HG03045 (cell line): ENCODE data around the gene ORM2.
"Not testable (repeated sequence)": the region's sequence is repeated elsewhere in the genome, so short reads cannot be mapped to it uniquely, and the experiment has no call there.

Experiments
- ATAC-seq: cut with Tn5 transposase; IDR thresholded peaks from one replicate; pipeline ENCODE4 v1.9.1; 2021; ENCODE audit warnings: mild to moderate bottlenecking, moderate library complexity; ENCODE audit not compliant: unreplicated experiment

Gene ORM2

DNA sequence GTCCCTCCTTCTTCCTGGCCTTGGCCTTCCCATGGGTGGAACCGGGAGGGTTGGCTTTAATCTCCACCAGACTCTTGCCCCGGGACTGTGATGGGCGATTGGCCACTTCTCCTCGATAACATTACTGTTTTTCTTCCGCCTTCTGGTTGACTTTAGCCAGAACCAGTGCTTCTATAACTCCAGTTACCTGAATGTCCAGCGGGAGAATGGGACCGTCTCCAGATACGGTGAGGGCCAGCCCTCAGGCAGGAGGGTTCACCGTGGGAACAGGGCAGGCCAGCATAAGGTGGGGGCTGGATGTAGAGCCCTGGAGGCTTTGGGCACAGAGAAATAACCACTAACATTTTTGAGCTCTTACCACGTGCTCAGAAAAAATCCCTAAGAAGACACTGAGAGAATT lies 967 bp downstream of the ORM2 start:
- no peak for ATAC-seq

DNA sequence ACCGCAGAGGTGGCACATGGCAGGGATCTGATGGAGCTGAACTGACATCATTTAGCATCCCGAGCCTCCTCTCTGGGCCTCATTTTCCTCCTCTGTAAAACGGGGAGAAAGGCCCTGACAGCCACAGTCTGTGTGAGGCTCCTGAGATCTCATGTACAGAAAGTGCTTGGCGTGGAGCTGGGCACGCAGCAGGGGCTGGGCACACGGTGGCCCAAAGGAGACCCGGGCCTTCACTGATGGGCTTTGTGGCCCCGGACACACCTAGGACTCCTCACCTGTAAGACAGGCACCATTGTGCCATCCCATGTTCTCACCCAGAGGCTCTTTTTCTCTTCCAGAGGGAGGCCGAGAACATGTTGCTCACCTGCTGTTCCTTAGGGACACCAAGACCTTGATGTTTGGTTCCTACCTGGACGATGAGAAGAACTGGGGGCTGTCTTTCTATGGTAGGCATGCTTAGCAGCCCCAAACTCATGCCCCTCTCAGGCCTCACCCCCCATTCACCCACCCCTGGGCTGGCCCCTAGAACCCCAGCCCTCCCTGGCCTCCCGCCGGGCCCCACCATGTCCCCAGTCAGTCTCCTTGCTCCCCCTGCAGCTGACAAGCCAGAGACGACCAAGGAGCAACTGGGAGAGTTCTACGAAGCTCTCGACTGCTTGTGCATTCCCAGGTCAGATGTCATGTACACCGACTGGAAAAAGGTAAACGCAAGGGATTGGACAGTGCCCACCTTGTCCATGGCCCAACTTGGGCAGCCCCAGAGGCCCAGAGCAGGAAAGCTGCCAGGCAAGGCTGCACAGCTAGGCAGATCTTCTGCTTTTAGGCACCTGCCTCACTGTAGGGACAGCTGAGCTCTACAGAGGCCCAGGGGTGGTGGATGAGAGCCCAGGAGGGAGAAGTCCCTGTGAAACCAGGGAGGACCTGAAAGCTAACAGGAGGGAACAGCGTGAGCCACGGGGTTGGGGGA lies 1.8 kb downstream of the ORM2 start:
- ATAC-seq, result not testable (repeated sequence)

DNA sequence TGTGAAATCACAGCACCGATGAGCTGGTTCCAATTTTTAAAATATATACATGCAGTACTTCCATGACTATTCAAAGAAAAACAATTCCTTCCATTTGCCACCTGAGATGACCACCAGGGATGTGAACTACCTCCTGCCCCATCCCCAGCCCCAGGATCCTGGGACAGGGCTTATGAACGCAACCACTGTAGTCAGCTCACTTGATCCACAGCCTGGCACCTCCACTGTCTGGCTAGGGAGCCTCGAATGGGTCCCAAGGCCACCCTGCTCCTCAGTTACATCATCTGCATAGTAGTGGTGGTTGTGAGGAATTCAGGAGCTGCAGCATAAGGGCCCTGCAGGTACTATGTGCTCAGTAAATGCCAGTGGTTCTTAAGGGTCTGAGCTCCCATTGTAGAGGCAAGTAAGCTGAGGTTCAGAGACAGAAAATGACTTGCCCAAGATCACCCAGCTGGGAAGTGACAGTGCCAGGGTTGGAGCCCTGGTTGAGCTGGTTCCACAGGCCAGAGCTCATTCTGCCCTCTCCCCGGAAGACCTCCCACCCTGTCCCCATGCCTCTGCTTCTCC lies 2.9 kb downstream of the ORM2 start:
- ATAC-seq, result not testable (repeated sequence)

DNA sequence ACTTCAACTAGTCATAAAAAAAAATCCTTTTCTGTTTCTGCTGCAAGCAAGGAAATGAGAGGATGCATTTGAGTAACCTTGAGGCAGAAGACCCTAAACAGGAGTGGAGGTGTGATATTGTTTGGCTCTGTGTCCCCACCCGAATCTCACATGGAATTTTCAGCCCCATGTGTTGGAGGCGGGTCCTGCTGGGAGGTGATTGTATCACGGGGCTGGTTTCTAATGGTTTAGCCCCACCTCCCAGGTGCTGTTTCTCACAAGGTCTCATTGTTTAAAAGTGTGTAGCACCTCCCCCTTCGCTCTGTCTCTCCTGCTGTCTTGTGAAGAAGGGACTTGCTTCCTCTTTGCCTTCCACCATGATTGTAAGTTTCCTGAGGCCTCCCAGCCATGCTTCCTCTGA lies 4.0 kb downstream of the ORM2 start:
- not testable (repeated sequence) for ATAC-seq

DNA sequence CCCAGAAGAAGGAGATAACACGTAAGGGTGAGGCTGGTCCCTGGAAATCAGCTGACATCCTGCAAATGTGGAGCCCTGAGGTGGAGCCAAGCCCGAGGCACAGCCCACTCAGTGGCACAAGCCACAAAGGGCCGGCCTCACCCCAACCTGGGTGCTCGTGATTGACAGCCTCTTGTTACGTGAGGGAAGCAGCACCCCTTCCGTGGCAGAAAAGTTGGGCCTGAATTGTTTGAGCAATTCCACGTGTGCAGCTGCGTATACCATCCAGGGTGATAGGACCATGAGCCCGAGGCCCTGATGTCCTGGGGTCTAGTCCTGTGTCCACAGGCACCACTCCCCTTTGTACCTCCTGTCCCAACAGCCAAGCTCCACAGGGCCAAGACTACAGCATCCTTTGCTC lies 4.8 kb downstream of the ORM2 start:
- no peak for ATAC-seq

DNA sequence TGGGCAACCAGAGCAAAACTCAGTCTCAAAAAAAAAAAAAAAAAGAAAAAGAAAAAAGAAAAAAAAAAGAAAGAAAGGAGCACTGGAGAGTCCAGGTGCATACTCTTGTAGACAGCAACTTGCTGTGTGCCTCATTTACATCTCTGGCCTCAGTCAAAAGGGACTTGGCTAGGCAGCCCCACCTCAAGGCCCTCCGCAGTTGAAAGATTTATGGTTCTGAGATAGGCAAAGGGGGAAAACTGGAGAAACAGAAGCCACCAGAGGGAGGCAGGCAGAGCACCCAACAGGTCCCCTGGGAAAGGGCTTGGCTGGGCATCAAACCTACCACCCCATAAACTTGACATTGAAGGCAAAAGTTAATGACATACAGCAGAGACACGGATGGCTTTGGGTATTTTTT lies 6.1 kb downstream of the ORM2 start:
- no peak for ATAC-seq

DNA sequence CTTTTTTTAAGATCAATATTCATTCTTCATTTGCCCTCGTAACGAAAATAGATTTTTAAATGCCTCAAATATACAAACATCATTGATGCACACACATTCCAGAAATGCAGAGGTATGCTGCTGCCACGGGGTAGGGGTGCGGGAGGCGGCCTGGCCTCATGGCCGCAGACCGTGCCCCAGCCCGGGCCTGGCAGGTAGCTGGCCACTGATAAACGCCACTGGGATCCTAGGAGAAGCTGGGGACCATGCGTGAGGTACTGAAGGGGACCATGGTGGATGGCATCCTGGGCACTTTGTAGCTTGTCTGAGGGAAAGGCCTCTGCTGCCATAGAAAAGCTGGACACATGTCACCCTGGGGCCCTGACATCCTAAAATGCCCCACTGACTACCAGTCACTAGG lies 6.5 kb downstream of the ORM2 start:
- no peak for ATAC-seq

DNA sequence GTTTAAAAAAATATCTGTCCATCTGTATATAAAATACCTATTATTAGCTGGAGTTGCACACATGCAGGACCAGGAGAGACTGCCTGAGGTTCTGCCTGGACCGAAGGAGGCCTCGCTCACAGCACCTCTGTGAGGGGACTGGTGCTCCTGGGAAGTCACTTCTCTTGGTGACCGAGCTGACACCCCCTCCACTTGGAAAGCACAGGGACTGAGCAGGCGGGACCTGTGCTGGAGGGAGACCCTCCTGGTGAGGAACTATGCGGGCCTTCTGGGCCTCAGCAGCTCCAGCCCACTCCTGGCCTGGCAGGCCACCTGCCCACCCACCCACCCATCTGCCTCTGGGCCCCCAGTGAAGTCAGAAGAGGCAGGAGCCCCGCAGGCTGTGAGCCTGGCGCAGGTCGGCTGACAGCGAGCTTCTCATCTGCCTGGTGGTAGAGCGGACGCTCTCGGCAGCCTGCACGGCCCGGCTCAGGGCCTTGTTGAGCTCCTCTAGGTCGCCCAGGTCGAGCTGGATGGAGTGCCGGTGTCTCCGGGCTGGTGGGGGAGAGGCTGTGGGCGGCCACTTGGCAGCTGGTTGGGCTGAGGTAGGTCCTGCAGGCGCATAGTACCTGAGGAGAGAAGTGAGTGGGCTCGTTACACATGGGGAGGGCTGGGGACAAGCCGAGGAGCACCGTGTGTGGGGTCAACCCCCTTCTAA lies 7.2 kb downstream of the ORM2 start:
- no peak for ATAC-seq

DNA sequence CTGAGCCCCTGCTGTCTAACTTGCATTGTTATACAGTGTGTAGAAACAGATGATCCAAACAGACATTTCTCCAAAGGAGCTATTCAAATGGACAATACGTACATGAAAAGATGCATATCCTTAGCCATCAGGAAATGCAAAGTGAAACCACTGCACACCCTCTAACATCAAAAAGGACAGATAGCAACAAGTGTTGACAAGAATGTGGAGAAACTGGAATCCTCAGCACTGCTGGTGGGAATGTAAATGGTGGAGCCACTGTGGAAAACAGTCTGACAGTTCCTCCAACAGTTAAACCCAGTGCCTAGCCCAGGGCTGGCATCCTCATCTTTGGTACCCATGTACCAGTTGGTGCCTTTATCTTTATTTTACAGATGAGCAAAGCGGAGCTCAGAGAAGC lies 8.5 kb downstream of the ORM2 start:
- ATAC-seq, result no peak

DNA sequence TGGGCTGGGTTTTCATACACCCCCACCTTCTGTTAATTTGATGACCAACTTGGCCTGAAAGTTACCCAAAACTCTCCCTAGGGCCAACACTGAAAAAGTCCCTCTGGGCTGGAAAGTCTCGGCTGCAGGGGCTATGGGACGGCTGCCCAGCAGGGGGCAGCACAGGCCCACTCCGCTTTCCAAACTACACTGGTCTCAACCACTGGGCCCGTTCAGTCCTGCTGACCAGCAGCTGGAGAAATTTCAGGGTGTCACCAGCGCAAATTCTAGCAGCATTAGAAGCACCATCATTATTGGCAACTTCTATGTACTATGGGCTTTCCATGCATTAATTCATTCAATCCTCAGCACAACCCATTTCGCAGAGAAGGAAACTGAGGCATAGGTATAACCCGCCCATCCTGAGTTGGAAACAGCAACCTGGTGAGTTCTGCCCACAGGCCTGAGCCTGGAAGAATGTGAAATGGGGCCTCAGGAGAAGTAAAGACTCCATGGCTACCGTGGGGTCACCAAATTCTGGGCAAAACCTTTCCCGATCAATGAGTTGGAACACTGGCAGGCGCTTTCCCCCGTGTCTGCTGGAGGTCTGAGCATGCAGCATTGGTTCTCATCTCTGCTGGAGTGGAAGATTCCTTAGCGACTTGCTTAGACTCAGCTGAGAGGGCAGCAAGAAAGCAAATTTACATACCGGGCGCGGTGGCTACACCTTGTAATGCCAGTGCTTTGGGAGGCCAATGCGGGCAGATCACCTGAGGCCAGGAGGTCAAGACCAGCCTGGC lies 9.7 kb downstream of the ORM2 start:
- ATAC-seq, result no peak

DNA sequence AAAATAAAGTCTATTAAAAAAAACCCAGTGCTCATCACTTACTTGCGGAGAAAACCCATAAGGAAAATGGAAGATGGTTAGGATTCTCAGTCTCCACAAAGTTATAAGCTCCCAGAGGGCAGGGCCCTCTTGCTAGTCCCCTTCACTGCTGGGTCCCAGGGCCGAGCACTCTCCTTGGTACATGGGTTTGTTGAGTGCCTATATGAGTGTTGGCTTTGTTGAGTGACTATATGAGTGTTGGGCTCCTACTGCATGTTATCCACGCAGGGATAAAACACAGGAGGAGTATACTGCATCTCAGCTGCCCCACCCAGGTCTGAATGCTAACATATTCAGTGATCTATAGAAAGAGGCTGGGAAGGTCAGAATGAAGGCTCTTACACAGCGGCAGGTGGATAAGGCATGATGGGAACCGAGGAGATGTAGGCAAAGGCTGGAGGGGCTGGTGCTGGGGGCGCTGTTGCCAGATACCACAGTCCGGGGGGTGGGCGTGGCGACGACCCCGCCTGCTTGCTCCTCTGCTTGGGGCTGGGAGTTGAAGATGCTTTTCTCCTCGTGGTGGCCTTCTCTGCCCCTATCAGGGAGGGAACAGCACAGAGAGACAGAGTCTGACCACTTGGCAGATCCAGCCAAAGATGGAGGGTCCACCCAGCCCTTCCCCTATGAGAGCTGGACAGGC lies 11.6 kb downstream of the ORM2 start:
- no peak for ATAC-seq

DNA sequence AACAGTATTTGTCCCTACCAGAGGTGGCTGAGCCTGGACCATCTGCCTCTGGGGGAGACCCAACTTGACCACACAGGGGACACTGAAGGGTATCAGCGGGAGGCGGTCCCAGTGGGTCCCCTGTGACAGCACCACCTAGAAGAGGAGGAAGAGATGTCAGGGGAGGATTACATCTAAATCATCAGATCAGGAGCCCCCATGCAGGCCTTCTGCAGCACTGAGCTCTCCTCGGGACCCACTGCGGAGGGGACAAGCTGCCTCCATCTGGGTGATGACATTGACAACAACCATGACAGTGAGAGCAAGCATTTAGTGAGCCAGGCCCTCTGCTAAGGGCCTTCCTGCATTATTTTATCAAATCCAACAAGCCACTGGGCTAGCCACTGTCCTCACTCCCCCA lies 12.3 kb downstream of the ORM2 start:
- ATAC-seq, result no peak

DNA sequence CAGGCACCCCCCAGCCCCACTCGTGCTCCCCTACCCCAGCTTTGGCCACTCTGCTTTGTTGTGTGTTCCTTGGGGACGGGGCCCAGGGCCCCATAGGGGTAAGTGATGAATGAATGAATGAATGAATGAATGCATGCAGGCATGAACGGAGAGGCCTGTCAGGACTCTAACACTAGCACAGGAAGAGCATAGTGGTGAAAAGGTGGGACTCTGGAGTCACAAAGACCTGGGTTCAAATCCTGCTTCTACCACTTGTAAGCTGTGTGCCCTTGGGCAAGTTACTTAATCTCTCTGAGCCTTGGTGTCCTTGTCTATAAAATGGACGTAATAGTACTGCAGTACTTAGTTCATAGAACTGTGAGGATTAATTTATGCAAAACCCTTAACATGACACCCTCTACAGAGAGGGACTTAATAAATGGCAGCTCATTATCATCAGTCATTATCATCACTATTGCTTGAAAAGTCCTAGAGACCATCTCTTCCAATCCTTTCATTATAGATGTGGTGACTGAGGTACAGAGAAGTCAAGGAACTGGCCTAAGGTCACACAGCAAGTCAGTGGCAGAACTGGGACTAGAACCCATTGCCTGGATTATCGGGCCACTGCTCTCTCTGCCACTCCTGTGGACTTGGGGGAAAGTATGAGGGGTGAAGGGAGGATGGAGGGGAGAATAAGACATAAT lies 13.2 kb downstream of the ORM2 start:
- ATAC-seq, result no peak

DNA sequence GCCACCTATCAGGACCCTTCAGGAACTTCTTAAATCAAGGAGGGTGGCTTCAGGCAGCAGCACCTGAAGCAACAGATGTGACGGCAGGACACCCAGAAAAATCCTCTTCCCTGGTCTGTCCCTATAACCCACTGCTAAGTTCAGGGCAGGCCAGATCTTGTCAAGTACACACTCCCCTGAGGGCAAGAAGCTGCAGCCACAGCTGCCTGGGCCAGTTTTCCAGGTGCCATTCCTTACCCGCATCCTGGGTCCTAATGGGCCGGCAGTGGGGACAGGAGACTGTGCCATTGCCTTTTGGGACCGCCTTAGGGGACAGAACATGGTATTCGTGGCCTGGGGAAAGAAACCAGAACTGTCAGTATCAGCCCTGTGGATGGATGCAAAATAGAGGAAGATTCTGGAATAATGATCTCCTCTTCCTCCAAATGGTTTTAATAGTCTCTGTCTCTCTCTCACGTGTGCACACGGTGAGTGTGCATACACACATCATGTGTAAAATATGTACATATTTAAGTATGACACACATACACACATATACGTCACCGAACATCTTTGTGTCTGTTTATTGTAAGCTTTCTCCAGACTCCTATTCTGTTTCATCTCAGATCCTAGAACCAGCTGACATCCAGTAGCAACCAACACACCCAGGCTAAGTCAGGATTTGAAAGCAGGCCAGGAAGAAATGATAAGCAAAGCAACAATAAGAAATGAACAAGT lies 14.0 kb downstream of the ORM2 start:
- no peak for ATAC-seq

DNA sequence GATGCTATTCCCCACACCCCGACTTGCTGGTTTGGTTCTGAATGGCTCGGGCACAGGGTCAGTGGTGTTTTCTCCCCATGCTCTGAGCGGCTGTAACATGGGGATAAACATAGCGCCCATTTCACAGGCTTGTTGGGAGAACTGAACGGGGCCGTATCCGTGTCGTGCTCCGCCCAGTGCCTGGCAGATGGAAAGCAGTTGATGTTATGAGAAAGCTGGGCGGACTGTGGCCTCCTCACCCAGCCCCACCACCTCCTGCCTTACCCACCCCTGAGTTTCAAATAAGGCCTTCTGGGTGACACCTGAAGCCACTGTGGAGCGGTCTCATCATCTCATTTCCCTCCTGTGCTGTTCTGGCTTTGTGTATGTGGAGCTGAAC lies 14.5 kb downstream of the ORM2 start:
- no peak for ATAC-seq

DNA sequence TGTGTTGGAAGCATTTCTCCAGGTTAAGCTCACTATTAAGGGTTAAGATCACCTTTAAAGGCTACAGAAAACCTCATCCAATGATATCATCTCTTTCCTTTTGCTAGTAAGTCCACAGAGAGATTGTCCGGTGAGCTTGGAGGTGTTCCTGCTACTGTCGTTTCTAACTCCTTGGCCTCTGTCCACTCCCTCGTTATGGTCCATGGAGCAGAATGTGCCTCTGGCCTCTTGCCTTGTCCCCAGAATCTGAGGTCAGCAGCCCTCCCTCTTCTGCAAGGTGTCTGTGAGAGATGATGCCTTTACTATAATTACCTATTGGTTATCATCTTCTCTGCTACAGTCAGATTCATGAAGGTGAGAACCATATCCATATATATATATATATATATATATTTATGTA lies 15.0 kb downstream of the ORM2 start:
- ATAC-seq, result no peak

DNA sequence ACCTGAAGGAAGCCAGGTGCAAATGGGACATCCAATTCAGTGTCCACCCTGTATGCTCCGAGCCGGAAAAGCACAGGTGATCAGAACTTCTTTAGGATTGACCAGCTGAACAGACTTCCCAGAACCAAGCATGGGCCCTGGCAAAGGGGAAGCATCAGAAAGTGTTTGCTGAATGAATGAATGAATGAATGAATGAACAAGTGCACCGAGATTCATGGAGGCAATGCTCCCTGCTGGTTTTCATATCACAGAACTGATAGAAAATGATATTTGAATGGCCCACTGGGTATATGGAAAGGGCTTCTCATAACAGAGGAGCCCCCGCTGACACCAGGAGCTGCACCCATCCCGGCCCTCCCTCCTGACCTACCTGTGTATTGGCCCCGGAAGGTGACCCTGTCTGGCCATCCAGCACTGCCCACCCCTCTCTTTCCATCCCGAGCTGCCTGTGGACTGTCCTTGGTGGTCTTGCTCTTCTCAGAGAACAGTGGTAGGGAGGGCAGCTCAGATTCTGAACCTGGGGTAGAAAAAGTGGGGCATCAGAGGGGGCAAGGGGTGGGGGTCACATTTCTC lies 15.9 kb downstream of the ORM2 start:
- no peak for ATAC-seq

DNA sequence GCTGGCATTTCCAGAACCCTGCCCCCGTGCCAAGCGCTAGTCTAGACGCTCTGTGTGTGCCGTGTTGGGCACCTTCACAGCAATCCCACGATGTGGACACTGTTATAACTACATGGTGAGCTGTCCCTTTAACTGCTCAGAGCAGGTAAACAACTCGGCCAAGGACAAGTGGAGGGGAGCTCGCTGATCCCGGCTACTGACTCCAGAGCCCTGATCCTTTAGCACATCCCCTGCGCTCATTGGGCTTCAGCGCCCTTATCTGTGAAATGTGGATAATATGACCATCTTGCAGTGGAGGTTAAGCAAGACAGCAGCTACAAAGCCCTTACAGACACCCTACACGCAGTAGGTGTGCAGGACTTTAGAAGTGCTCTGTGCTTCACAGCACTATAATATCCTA lies 16.5 kb downstream of the ORM2 start:
- no peak for ATAC-seq

DNA sequence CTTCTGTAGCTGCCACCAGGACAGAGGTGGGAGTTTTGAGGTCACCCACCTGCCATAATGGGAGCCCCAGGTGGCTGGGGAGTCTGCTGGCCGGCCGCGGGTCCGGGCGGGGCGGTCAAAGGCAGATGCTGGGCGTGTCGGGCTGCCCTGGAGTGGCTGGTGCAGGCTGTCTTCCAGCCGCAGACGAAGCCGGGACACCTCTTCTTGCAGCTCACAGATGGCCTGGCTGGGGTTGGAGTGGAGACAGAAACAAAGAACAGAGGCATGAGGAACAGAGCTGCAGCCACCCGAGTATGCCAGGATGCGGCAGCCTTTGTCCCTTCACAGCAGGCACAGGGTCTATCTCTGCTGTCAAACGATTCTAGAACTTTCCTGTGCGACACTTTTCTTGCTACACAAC lies 18.0 kb downstream of the ORM2 start:
- no peak for ATAC-seq
